VCaP (cell line): ENCODE data around the gene ABT1.

Experiments used
- H3K27ac ChIP-seq: fragments of 450-650 bp; 2 replicates; pipeline ENCODE4 v1.5.1; 2017
- TF ChIP-seq, protein P1 (sequence below): fragments of 450-650 bp; conservative IDR thresholded peaks from 2 replicates; pipeline ENCODE4 v1.5.1; 2017; ENCODE audit warnings: mild to moderate bottlenecking, moderate library complexity

ABT1 gene

DNA sequence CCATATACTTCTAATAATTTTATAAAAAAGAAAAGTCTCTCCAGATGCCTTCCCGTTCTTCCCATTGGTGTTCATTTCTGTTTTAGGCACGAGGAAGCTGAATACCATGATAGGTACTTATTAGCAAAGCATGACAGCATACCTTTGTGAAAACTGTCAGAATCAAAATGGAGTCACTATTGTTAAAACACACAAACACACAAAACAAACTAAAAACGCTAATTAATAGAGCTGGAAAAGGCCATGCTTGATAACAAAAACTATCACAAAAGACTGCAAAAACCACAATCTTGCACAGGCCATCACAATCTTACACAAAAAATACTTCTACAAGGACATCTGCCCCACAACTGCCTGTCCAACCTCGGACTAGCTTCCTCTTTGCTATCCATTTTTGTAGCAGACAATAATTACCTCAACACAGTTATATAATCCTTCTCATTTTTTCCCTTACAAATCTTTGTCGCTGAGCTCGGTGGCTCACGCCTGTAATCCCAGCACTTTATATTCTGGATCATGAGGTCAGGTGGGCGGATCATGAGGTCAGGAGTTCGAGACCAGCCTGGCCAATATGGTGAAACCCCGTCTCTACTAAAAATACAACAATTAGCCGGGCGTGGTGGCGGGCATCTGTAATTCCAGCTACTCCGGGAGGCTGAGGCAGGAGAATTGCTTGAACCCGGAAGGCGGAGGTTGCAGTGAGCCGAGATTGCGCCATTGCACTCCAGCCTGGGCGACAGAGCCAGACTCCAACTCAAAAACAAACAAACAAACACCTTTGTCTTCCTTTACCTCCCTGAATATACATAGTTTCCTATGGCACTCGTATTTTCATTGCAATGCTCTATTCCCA, 3.2 kb upstream of the ABT1 start:
- H3K27ac ChIP-seq = no peak overlapping the region
- TF ChIP-seq, protein P1, sequence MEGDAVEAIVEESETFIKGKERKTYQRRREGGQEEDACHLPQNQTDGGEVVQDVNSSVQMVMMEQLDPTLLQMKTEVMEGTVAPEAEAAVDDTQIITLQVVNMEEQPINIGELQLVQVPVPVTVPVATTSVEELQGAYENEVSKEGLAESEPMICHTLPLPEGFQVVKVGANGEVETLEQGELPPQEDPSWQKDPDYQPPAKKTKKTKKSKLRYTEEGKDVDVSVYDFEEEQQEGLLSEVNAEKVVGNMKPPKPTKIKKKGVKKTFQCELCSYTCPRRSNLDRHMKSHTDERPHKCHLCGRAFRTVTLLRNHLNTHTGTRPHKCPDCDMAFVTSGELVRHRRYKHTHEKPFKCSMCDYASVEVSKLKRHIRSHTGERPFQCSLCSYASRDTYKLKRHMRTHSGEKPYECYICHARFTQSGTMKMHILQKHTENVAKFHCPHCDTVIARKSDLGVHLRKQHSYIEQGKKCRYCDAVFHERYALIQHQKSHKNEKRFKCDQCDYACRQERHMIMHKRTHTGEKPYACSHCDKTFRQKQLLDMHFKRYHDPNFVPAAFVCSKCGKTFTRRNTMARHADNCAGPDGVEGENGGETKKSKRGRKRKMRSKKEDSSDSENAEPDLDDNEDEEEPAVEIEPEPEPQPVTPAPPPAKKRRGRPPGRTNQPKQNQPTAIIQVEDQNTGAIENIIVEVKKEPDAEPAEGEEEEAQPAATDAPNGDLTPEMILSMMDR = no peak

DNA sequence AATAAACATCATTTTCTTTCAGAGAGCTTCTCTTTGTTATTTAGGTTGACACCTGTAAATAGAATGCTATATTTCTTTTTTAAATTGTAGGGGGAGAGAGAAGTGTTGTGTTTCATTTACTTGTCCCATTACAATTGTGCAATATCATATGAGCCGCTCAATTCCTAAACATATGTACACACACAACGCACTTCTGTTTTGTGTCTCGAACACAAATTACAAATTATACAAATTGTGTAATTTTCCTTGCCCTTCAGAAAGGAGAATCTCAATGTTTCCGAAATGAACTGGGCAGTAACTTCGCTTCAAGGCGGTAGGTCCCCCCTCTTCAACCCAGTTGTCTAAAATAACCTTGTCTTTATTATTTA, 2.6 kb upstream of the ABT1 start:
- H3K27ac ChIP-seq = no peak overlapping the region
- TF ChIP-seq, protein P1 = no peak

DNA sequence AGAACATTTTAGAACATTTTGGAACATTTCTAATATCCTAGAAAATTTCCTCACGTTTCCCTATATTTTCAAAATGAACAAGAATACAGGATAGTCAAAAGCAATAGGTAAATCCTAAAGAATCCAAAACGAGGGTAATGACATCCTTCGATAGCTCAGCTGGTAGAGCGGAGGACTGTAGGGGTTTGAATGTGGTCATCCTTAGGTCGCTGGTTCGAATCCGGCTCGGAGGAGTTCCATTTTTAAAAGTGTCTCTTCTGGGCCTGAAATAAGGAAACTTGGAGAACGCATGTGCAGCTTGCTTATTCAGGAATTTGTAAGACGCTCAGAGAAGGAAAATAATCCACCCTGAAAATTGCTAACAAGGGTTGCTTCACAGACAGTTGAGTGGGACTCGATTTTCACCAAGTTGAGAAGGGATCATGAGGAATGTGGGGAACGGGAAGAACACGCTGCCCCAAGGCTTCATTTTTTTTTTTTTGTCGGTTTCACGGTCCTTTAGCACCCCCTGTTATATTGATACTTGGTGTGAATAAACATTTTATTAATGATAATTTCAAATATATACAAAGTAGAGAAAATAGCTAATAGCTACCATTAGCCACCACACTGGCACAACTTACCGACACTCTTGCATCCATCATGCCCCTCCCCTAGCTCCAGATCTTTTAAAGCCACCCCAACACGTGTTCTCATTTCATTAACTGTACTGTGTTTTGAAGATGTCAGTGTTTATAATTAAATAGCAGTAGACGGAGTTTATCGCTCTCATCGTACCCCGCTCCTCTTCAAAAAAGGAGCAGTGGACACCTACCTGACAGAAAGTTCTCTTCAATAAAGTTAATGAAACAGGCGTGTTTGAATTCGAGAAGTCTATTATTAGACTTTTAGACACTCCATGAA, 1.8 kb upstream of the ABT1 start:
- peak overlapping the region; percentile 86 for H3K27ac ChIP-seq
- TF ChIP-seq, protein P1 = no peak

DNA sequence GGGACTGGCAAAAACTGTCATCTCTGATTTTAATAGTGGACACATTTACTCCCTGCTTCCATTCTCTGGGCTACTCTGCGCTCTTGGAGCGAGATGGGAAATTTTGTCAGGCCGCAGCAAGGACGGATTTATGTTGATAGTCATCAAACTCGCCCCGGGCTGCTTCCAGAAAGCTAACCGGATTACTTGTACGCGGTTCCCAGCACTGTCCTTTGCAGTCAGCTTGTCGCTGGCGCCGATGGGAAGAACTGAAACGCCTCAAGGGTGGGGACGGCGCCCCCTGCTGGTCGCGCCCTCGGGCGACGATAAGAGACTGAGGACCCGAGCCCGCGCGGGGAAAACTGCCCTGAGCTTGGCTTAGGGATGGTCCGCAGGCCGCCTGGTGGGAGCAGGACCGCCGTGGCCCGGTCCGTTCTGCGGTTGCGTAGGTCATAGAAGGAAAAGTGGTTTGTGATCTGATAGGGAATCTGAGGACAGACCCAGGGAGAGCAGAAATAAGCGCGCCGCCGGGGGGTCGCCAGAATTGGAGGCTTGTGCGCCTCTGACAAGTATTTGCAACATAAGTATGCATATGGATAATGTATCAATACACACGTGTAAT, 984 bp upstream of the ABT1 start:
- TF ChIP-seq, protein P1 = peak; percentile 98
- H3K27ac ChIP-seq = peak overlapping the region; percentile 86

DNA sequence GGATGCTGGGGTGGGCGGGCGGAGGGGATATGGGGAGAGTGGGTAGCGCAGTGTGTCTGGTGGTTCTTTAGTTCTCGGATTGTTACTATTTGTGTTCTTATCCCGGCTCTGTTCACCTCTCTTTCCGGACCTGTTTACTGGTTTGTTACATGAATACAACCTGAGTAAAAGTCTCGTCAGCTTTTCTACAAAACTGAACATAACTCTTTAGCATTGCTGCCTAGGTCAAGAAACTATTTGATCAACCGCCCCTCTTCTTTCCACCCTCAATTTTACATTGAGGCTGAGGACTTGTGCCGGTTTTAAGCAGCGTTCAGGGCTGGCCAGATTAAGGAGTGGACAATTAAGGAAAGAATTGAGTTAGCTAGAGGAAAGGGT, 625 bp downstream of the ABT1 start:
- peak overlapping the region; percentile 86 for H3K27ac ChIP-seq
- TF ChIP-seq, protein P1 = no peak

DNA sequence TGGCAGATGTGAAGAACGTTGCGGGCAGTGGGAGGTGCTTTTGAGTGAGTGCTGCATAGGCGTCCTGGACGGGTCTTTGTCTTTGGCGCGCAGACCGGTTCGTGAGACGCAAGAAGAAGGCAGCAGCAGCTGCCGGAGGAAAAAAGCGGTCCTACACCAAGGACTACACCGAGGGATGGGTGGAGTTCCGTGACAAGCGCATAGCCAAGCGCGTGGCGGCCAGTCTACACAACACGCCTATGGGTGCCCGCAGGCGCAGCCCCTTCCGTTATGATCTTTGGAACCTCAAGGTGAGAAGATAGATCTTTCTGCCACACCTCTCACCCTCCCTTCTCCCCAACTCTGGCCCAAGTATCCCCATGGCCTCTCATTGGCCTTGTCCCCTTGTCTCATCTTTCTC, 1.1 kb downstream of the ABT1 start:
- H3K27ac ChIP-seq = peak overlapping the region; percentile 86

More for the DNA sequence above, 1.1 kb downstream of the ABT1 start:
- TF ChIP-seq, protein P1 = no peak
